Stomach (tissue), 9 donors: ENCODE data around the gene AMPD2. TPM values are rescaled to one million over a fixed set of nuclear protein-coding genes. Genes with fewer than 3 reads are reported as not detected.

Experiments used
- DNase-seq, 2 donors: peaks; one replicate each; pipeline versions ENCODE4 v3.0.0 to v3.0.0-alpha.2; 2013 to 2019
- H3K27ac ChIP-seq, 5 donors: fragments of 200-600 bp in 4 of 5; sonication (generic) in 4 of 5; one replicate each; pipeline ENCODE4 v1.5.1; 2013 to 2019; ENCODE audit warnings: mild to moderate bottlenecking in 1 of 5, moderate library complexity in 1 of 5
- H3K27me3 ChIP-seq, 3 donors: fragments of 200-600 bp; sonication (generic); one replicate each; pipeline ENCODE4 v1.5.1; 2017 to 2019; ENCODE audit warnings: mixed run types in 1 of 3
- H3K36me3 ChIP-seq, 4 donors: fragments of 200-600 bp; sonication (generic); 1 replicate in 3 of 4; 2 replicates in 1 of 4; pipeline ENCODE4 v1.5.1; 2016 to 2019
- H3K4me1 ChIP-seq, 4 donors: fragments of 200-600 bp; sonication (generic); one replicate each; pipeline ENCODE4 v1.5.1; 2016 to 2019
- H3K4me3 ChIP-seq, 4 donors: fragments of 200-600 bp; sonication (generic) in 3 of 4; one replicate each; pipeline ENCODE4 v1.5.1; 2016 to 2019; ENCODE audit warnings: mild to moderate bottlenecking in 1 of 4
- H3K9me3 ChIP-seq, 4 donors: fragments of 200-600 bp; sonication (generic); one replicate each; pipeline ENCODE4 v1.5.1; 2016 to 2019
- CTCF ChIP-seq, 7 experiments: fragments of 450-650 bp in 4 of 7; fragments of 200-600 bp in 3 of 7; sonication (generic) in 3 of 7; IDR thresholded peaks; one replicate each; pipeline ENCODE4 v1.5.1; 2016 to 2019; ENCODE audit warnings: antibody characterized with exemption in 7 of 7, control low read depth in 2 of 7, mild to moderate bottlenecking in 1 of 7
- EP300 ChIP-seq: sonication (generic); formaldehyde crosslinking; IDR thresholded peaks from one replicate; pipeline ENCODE4 v1.6.1; 2017; ENCODE audit warnings: antibody characterized with exemption
- POLR2A ChIP-seq, 4 donors: fragments of 450-650 bp; IDR thresholded peaks; one replicate each; pipeline ENCODE4 v1.6.1; 2016; ENCODE audit warnings: antibody characterized with exemption in 4 of 4, control low read depth in 2 of 4, mild to moderate bottlenecking in 1 of 4, moderate library complexity in 1 of 4
- POLR2AphosphoS5 ChIP-seq, 3 donors: sonication (generic); formaldehyde crosslinking; IDR thresholded peaks; one replicate each; pipeline ENCODE4 v1.6.1; 2016; ENCODE audit warnings: antibody characterized with exemption in 3 of 3
- WGBS, 5 donors: extraction: QIAGEN DNeasy Blood & Tissue Kit in 3 of 5; methylation state at CpG; one replicate each; pipeline versions ENCODE4 v1.1.5 to v1.1.7; 2013 to 2018; 5-methylcytosine and 5-hydroxymethylcytosine counted together
- intact Hi-C: fragments of 100-400 bp; cut with DNase I; formaldehyde crosslinking; loops from one replicate; pipeline ENCODE4 v1.15.1; 2023; ENCODE audit warnings: low total_unique reads
- polyA plus RNA-seq, 3 donors: library from polyadenylated mRNA; stranded (reverse); fragments of 200-250 nt; gene quantifications; one replicate each; pipeline ENCODE4 v1.2.3, GENCODE V29; 2013
- total RNA-seq, 5 donors: library from RNA; depleted of rRNA; stranded (reverse); fragments of >200 nt; gene quantifications; one replicate each; pipeline versions ENCODE4 v1.1.0 to v1.2.3, GENCODE V29; 2014 to 2016
- donor health status: healthy with polysubstance abuse.
- donor health status: Bipolar disorder and iron deficiency.
- donor health status: healthy.

Gene AMPD2
- total and polyA plus RNA-seq, 8 donors, result 16.1 to 364 (median 72.0) TPM

GRCh38 chr1:109630898-109631512 is 11.4 kb downstream of the AMPD2 start:
- no peaks in the 10 kb centered on the region for H3K9me3 ChIP-seq
- H3K4me1 ChIP-seq, result peaks cover 2 to 45% (median 25%) of the 10 kb centered on the region in 4 donors
- intact Hi-C loops, result loop anchor here (5.0 kb wide), 1 partner anchor 89 kb away; no protein-coding TSS in a partner anchor
- TF ChIP-seq EP300, result no peak
- TF ChIP-seq CTCF (IDR thresholded peaks at IDR 0.05), result no peak
- no peak for TF ChIP-seq POLR2A (IDR thresholded peaks at IDR 0.05)
- TF ChIP-seq POLR2AphosphoS5 (IDR thresholded peaks at IDR 0.05), result no peak
- H3K27ac ChIP-seq, result peak overlapping the region in 4 of 5 donors; percentile 37 to 78 (median 52)
- 90 to 95% (median 95%) methylated on average over 8 to 14 of the region's 14 CpGs for WGBS, 5 donors
- no peaks in the 10 kb centered on the region for H3K27me3 ChIP-seq
- H3K36me3 ChIP-seq, result peaks cover 51 to 64% (median 57%) of the 10 kb centered on the region in 4 donors
- no peak for DNase-seq
- no peak overlapping the region for H3K4me3 ChIP-seq

- WGBS, 5 donors, result 81 to 86% (median 83%) methylated on average over 13 to 16 of the region's 16 CpGs
- TF ChIP-seq POLR2AphosphoS5 (IDR thresholded peaks at IDR 0.05) (no peak), EP300 (no peak), POLR2A (IDR thresholded peaks at IDR 0.05) (no peak), CTCF (IDR thresholded peaks at IDR 0.05) (no peak)
- intact Hi-C loops, result loop anchor here (5.0 kb wide), 1 partner anchor 90 kb away; no protein-coding TSS in a partner anchor
- no peak for DNase-seq
- no peaks in the 10 kb centered on the region for H3K9me3 ChIP-seq
- no peaks in the 10 kb centered on the region for H3K27me3 ChIP-seq
- H3K4me1 ChIP-seq, result peaks cover 9 to 52% (median 32%) of the 10 kb centered on the region in 4 donors
- no peak overlapping the region for H3K4me3 ChIP-seq
- H3K36me3 ChIP-seq, result peaks cover 43 to 56% (median 49%) of the 10 kb centered on the region in 4 donors
- H3K27ac ChIP-seq, result peak overlapping the region in 4 of 5 donors; percentile 37 to 78 (median 52)
Measured at GRCh38 chr1:109631513-109632505, 12.2 kb downstream of the AMPD2 start.

GRCh38 chr1:109632671-109633346 is 13.2 kb downstream of the AMPD2 start:
- intact Hi-C loops, result loop anchor here (5.0 kb wide), 1 partner anchor 91 kb away; no protein-coding TSS in a partner anchor
- WGBS, 5 donors, result 56 to 74% (median 62%) methylated on average over 4 to 5 of the region's 5 CpGs
- Histone ChIP-seq H3K4me1 (peaks cover 9 to 52% (median 32%) of the 10 kb centered on the region in 4 donors), H3K4me3 (no peak overlapping the region), H3K27me3 (no peaks in the 10 kb centered on the region), H3K36me3 (peaks cover 35 to 46% (median 39%) of the 10 kb centered on the region in 4 donors), H3K27ac (peak overlapping the region in 4 of 5 donors; percentile 12 to 78 (median 62)), H3K9me3 (no peaks in the 10 kb centered on the region)
- TF ChIP-seq POLR2A (IDR thresholded peaks at IDR 0.05) (no peak), CTCF (IDR thresholded peaks at IDR 0.05) (no peak), EP300 (no peak), POLR2AphosphoS5 (IDR thresholded peaks at IDR 0.05) (peak in 1 of 3 donors; percentile 43)
- DNase-seq, result peak; percentile 40 to 89
